Measurements from ENCODE around the gene DMD.

- TF ChIP-seq CTCF (conservative IDR thresholded peaks at IDR 0.05 in 1 of 2, IDR thresholded peaks at IDR 0.05 in 1 of 2; ENCODE audit: low read depth in 1 of 2, low read length in 2 of 2) (no peak), EZH2 (IDR thresholded peaks at IDR 0.05; ENCODE audit: low read length, missing control alignments) (no peak)
Measured at GRCh38 chrX:31392513-31392912, 1818.8 kb downstream of the DMD start.
